Body of pancreas (tissue), 4 donors: ENCODE results near the gene USP22.

ENCODE experiments used
- CTCF ChIP-seq, 7 experiments: fragments of 450-650 bp in 4 of 7; fragments of 200-600 bp in 3 of 7; sonication (generic) in 3 of 7; IDR thresholded peaks; one replicate each; pipeline ENCODE4 v1.5.1; 2016 to 2019; ENCODE audit warnings: antibody characterized with exemption in 7 of 7
- POLR2A ChIP-seq, 3 donors: fragments of 450-650 bp; IDR thresholded peaks; one replicate each; pipeline ENCODE4 v1.6.1; 2016; ENCODE audit warnings: antibody characterized with exemption in 3 of 3, mild to moderate bottlenecking in 2 of 3

DNA sequence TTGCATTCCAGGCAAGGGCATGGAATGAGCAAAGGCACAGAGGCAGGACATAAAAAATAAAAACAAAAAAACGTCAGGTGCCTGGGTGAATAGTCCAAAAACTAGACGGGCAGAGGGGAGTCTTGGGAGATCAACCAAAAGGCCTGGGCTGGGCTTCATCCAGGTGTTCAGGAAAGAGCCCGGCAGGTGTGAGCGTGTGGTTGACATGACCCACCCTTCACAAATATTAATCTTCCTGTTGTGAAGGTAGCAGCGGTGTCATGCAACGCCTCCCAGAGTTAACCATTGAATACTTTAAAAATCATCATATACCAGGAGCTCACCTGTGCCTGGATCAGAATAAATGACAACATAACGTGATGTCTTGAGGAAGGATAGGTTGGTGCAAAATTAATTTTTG is 90.6 kb downstream of the USP22 start:
- TF ChIP-seq CTCF (IDR thresholded peaks at IDR 0.05) (no peak), POLR2A (IDR thresholded peaks at IDR 0.05) (no peak)
